CD4-positive, alpha-beta T cell (primary cell): ENCODE measurements around the gene GSK3B. TPM values are rescaled to one million over a fixed set of nuclear protein-coding genes. Genes with fewer than 3 reads are reported as not detected.

Experiments
- ATAC-seq: fragments of 200-7000 bp; cut with Tn5 transposase; one replicate; pipeline ENCODE4 v1.10.0; 2022; ENCODE audit warnings: mild to moderate bottlenecking; ENCODE audit not compliant: poor library complexity
- CTCF ChIA-PET: fragments of 350-600 bp; sonication (Branson Sonifier 250); formaldehyde crosslinking; loops from one replicate; lab custom pipeline; 2021; ENCODE audit warnings: antibody characterized with exemption, inconsistent platforms; lab: Charles Lee
- POLR2A ChIA-PET: fragments of 350-600 bp; sonication (Branson Sonifier 250); formaldehyde crosslinking; loops from one replicate; lab custom pipeline; 2021; ENCODE audit warnings: antibody characterized with exemption, inconsistent platforms; lab: Charles Lee
- DNase-seq, 14 experiments: peaks; one replicate each; pipeline ENCODE4 v3.0.0-alpha.2; 2013 to 2020; ENCODE audit warnings: mixed read lengths in 2 of 14
- H3K27ac ChIP-seq, 2 donors: one replicate each; pipeline versions ENCODE4 v1.5.1 to v1.7.0; 2013; ENCODE audit warnings: low read length in 2 of 2, low read depth in 1 of 2, mild to moderate bottlenecking in 1 of 2
- H3K27me3 ChIP-seq, 2 experiments: 1 replicate in 1 of 2; 2 replicates in 1 of 2; pipeline versions ENCODE4 v1.6.1 to v1.7.0; 2013; ENCODE audit warnings: low read length in 2 of 2, control low read depth in 1 of 2, mild to moderate bottlenecking in 1 of 2, moderate library complexity in 1 of 2; ENCODE audit not compliant: insufficient read depth in 2 of 2, control insufficient read depth in 1 of 2
- H3K36me3 ChIP-seq: one replicate; pipeline ENCODE4 v1.6.1; 2013; ENCODE audit warnings: low read length, control low read depth; ENCODE audit not compliant: insufficient read depth
- H3K4me1 ChIP-seq: one replicate; pipeline ENCODE4 v1.6.1; 2013; ENCODE audit warnings: low read length, control low read depth; ENCODE audit not compliant: insufficient read depth
- H3K4me3 ChIP-seq: one replicate; pipeline ENCODE4 v1.5.1; 2013; ENCODE audit warnings: mild to moderate bottlenecking, low read length, moderate library complexity
- H3K9me3 ChIP-seq, 2 experiments: 1 replicate in 1 of 2; 2 replicates in 1 of 2; pipeline versions ENCODE4 v1.6.1 to v1.7.0; 2013; ENCODE audit warnings: low read length in 2 of 2, mild to moderate bottlenecking in 2 of 2, control low read depth in 1 of 2, moderate library complexity in 1 of 2; ENCODE audit not compliant: control insufficient read depth in 1 of 2, insufficient read depth in 1 of 2
- H3K27ac Mint-ChIP-seq: one replicate; pipeline ENCODE4 v1.8.0; 2020; ENCODE audit warnings: mixed read lengths
- H3K27me3 Mint-ChIP-seq: one replicate; pipeline ENCODE4 v1.8.0; 2021; ENCODE audit warnings: mixed read lengths
- H3K36me3 Mint-ChIP-seq: one replicate; pipeline ENCODE4 v1.8.0; 2021; ENCODE audit warnings: low read depth, mixed read lengths
- H3K4me1 Mint-ChIP-seq: one replicate; pipeline ENCODE4 v1.8.0; 2021; ENCODE audit warnings: low read depth, mixed read lengths
- H3K4me3 Mint-ChIP-seq: one replicate; pipeline ENCODE4 v1.8.0; 2020; ENCODE audit warnings: mild to moderate bottlenecking, mixed read lengths
- H3K9me3 Mint-ChIP-seq: one replicate; pipeline ENCODE4 v1.8.0; 2020; ENCODE audit warnings: mixed read lengths
- CTCF ChIP-seq: fragments of 200-600 bp; IDR thresholded peaks from one replicate; pipeline ENCODE4 v1.8.0; 2022; ENCODE audit warnings: antibody characterized with exemption, mild to moderate bottlenecking
- intact Hi-C, 2 experiments: fragments of 100-400 bp; cut with DNase I in 1 of 2; cut with micrococcal nuclease in 1 of 2; formaldehyde crosslinking; loops; one replicate each; pipeline versions ENCODE4 v1.15.1 to v1.9.0; 2023 to 2025; cut with DNase I, micrococcal nuclease
- total RNA-seq, 174 experiments: library from RNA in 2 of 174; stranded (reverse) in 2 of 174; gene quantifications; one replicate each; pipeline ENCODE4 v1.2.3 and lab custom pipeline; 2021 to 2026

GSK3B gene
- total RNA-seq, 2 experiments from 2014 or later, result 27.9 to 29.1 TPM

- Histone ChIP-seq H3K27ac (no peak overlapping the region), H3K36me3 (peaks cover 46% of the 10 kb centered on the region), H3K4me1 (no peaks in the 10 kb centered on the region), H3K27me3 (no peaks in the 10 kb centered on the region), H3K9me3 (no peaks in the 10 kb centered on the region), H3K4me3 (no peak overlapping the region)
- ATAC-seq (no peak), DNase-seq (no peak)
- intact Hi-C loops, result no loop called here
- ChIA-PET CTCF (interaction anchor here (0.7 kb wide), 1 partner anchor 1076 kb away, joined by 3 read pairs; no protein-coding TSS in a partner anchor), POLR2A (interaction anchor here (0.6 to 1.0 kb wide), 3 partner anchors 9 to 633 kb away, joined by 3 read pairs; no protein-coding TSS in a partner anchor)
- no peak for TF ChIP-seq CTCF
- no peaks in the 10 kb centered on the region for H3K27me3 Mint-ChIP-seq
- no peak overlapping the region for H3K4me3 Mint-ChIP-seq
- peaks cover 5% of the 10 kb centered on the region for H3K4me1 Mint-ChIP-seq
- peaks cover 85% of the 10 kb centered on the region for H3K36me3 Mint-ChIP-seq
- H3K27ac Mint-ChIP-seq, result no peak overlapping the region
- H3K9me3 Mint-ChIP-seq, result no peaks in the 10 kb centered on the region
Measured at GRCh38 chr3:119858957-119859356, 235.3 kb downstream of the GSK3B start.

GRCh38 chr3:119856695-119857094 is 237.6 kb downstream of the GSK3B start:
- no peaks in the 10 kb centered on the region for H3K27me3 Mint-ChIP-seq
- no peak overlapping the region for H3K27ac ChIP-seq
- POLR2A ChIA-PET, result no interaction called here
- no peaks in the 10 kb centered on the region for H3K9me3 ChIP-seq
- intact Hi-C loops, result no loop called here
- no peak overlapping the region for H3K4me3 Mint-ChIP-seq
- no peaks in the 10 kb centered on the region for H3K9me3 Mint-ChIP-seq
- no peak for TF ChIP-seq CTCF
- no peak overlapping the region for H3K4me3 ChIP-seq
- peaks cover 8% of the 10 kb centered on the region for H3K4me1 Mint-ChIP-seq
- H3K36me3 ChIP-seq, result peaks cover 29% of the 10 kb centered on the region
- H3K27me3 ChIP-seq, result no peaks in the 10 kb centered on the region
- CTCF ChIA-PET, result no interaction called here
- no peak for ATAC-seq
- peaks cover 79% of the 10 kb centered on the region for H3K36me3 Mint-ChIP-seq
- DNase-seq, result no peak
- no peaks in the 10 kb centered on the region for H3K4me1 ChIP-seq
- H3K27ac Mint-ChIP-seq, result no peak overlapping the region

- ATAC-seq (no peak), DNase-seq (no peak)
- Histone ChIP-seq H3K9me3 (no peaks in the 10 kb centered on the region), H3K4me3 (no peak overlapping the region), H3K27me3 (no peaks in the 10 kb centered on the region), H3K4me1 (no peaks in the 10 kb centered on the region), H3K36me3 (peaks cover 5% of the 10 kb centered on the region), H3K27ac (no peak overlapping the region)
- no peak overlapping the region for H3K27ac Mint-ChIP-seq
- ChIA-PET CTCF (no interaction called here), POLR2A (no interaction called here)
- peaks cover 15% of the 10 kb centered on the region for H3K4me1 Mint-ChIP-seq
- H3K9me3 Mint-ChIP-seq, result peaks cover 3% of the 10 kb centered on the region
- H3K36me3 Mint-ChIP-seq, result peaks cover 83% of the 10 kb centered on the region
- no peak overlapping the region for H3K4me3 Mint-ChIP-seq
- no peak for TF ChIP-seq CTCF
- intact Hi-C loops, result no loop called here
- H3K27me3 Mint-ChIP-seq, result no peaks in the 10 kb centered on the region
Measured at GRCh38 chr3:119849126-119849525, 245.1 kb downstream of the GSK3B start.
